Glomerular endothelial cell (primary cell): ENCODE measurements around the gene TMPRSS13. TPM values are rescaled to one million over a fixed set of nuclear protein-coding genes. Genes with fewer than 3 reads are reported as not detected.
"Not testable (repeated sequence)": the region's sequence is repeated elsewhere in the genome, so short reads cannot be mapped to it uniquely, and the experiment has no call there.

Experiments used
- DNase-seq: peaks from one replicate; pipeline ENCODE4 v3.0.0-alpha.2; 2011; ENCODE audit warnings: low read depth, low spot score; ENCODE audit errors: extremely low read depth
- total RNA-seq: library from RNA; depleted of rRNA; stranded (reverse); fragments of >200 nt; gene quantifications from 2 replicates; pipeline ENCODE4 v1.2.3, GENCODE V29; 2015

TMPRSS13 gene
- total RNA-seq, 1 donor from 2014 or later: 0.06 TPM

GRCh38 chr11:117950993-117951961, 22.1 kb upstream of the TMPRSS13 start:
- no peak for DNase-seq

GRCh38 chr11:117950301-117950700, 21.1 kb upstream of the TMPRSS13 start:
- DNase-seq: no peak

- DNase-seq: no peak
Observed at GRCh38 chr11:117949062-117949461, 19.9 kb upstream of the TMPRSS13 start.

- DNase-seq: not testable (repeated sequence)
Observed at GRCh38 chr11:117948466-117948865, 19.3 kb upstream of the TMPRSS13 start.

GRCh38 chr11:117947751-117948150, 18.5 kb upstream of the TMPRSS13 start:
- not testable (repeated sequence) for DNase-seq

- peak; percentile 72 for DNase-seq
Observed at GRCh38 chr11:117946842-117947526, 17.8 kb upstream of the TMPRSS13 start.

- DNase-seq: no peak
Observed at GRCh38 chr11:117946156-117946841, 17.1 kb upstream of the TMPRSS13 start.

GRCh38 chr11:117945047-117945810, 16.0 kb upstream of the TMPRSS13 start:
- peak; percentile 12 for DNase-seq

- no peak for DNase-seq
Observed at GRCh38 chr11:117944554-117944953, 15.4 kb upstream of the TMPRSS13 start.

- DNase-seq: no peak
Observed at GRCh38 chr11:117941976-117942654, 12.9 kb upstream of the TMPRSS13 start.

- DNase-seq: no peak
Observed at GRCh38 chr11:117941163-117941707, 12.0 kb upstream of the TMPRSS13 start.

GRCh38 chr11:117940736-117941135, 11.5 kb upstream of the TMPRSS13 start:
- no peak for DNase-seq

- no peak for DNase-seq
Observed at GRCh38 chr11:117936973-117937372, 7.8 kb upstream of the TMPRSS13 start.

- DNase-seq: no peak
Observed at GRCh38 chr11:117934526-117935307, 5.5 kb upstream of the TMPRSS13 start.

GRCh38 chr11:117933930-117934329, 4.7 kb upstream of the TMPRSS13 start:
- no peak for DNase-seq

GRCh38 chr11:117933475-117933874, 4.3 kb upstream of the TMPRSS13 start:
- no peak for DNase-seq

- DNase-seq: no peak
Observed at GRCh38 chr11:117932947-117933346, 3.7 kb upstream of the TMPRSS13 start.

GRCh38 chr11:117932426-117932825, 3.2 kb upstream of the TMPRSS13 start:
- DNase-seq: no peak

- no peak for DNase-seq
Observed at GRCh38 chr11:117931971-117932370, 2.8 kb upstream of the TMPRSS13 start.
